H9 (cell line): ENCODE results near the gene NFASC. TPM values are rescaled to one million over a fixed set of nuclear protein-coding genes. Genes with fewer than 3 reads are reported as not detected.

Experiments
- DNase-seq: peaks from one replicate; pipeline ENCODE4 v3.0.0-alpha.2; 2017
- H2AFZ ChIP-seq: one replicate; pipeline ENCODE4 v1.6.1; 2013; ENCODE audit warnings: mild to moderate bottlenecking, low read length, control low read depth, moderate library complexity
- H2AK5ac ChIP-seq: 2 replicates; pipeline ENCODE4 v1.6.1; 2013; ENCODE audit warnings: low read length, control low read depth, mixed read lengths; ENCODE audit not compliant: insufficient read length
- H2BK120ac ChIP-seq: one replicate; pipeline ENCODE4 v1.6.1; 2013; ENCODE audit warnings: low read depth, mild to moderate bottlenecking, low read length, control low read depth, inconsistent platforms; ENCODE audit not compliant: poor library complexity, severe bottlenecking
- H2BK12ac ChIP-seq: 2 replicates; pipeline ENCODE4 v1.6.1; 2013; ENCODE audit warnings: low read length, control low read depth, mixed read lengths, low read depth; ENCODE audit not compliant: insufficient read length
- H2BK15ac ChIP-seq: 2 replicates; pipeline ENCODE4 v1.6.1; 2013; ENCODE audit warnings: low read depth, low read length, control low read depth
- H2BK20ac ChIP-seq: one replicate; pipeline ENCODE4 v1.6.1; 2013; ENCODE audit warnings: low read depth, mild to moderate bottlenecking, low read length, control low read depth, inconsistent platforms; ENCODE audit not compliant: poor library complexity, severe bottlenecking
- H2BK5ac ChIP-seq: 2 replicates; pipeline ENCODE4 v1.6.1; 2013; ENCODE audit warnings: low read length, control low read depth, mixed read lengths; ENCODE audit not compliant: insufficient read length
- H3K14ac ChIP-seq: 2 replicates; pipeline ENCODE4 v1.6.1; 2013; ENCODE audit warnings: low read length, control low read depth; ENCODE audit not compliant: insufficient read depth
- H3K18ac ChIP-seq: 2 replicates; pipeline ENCODE4 v1.6.1; 2013; ENCODE audit warnings: low read depth, mild to moderate bottlenecking, mixed read lengths, low read length, control low read depth; ENCODE audit not compliant: insufficient read length
- H3K23ac ChIP-seq: 2 replicates; pipeline ENCODE4 v1.6.1; 2013; ENCODE audit warnings: low read length, control low read depth, mixed read lengths, low read depth; ENCODE audit not compliant: insufficient read length
- H3K23me2 ChIP-seq: 2 replicates; pipeline ENCODE4 v1.6.1; 2013; ENCODE audit warnings: low read depth, mild to moderate bottlenecking, mixed read lengths, low read length, control low read depth; ENCODE audit not compliant: insufficient read length, poor library complexity, severe bottlenecking
- H3K27ac ChIP-seq: 2 replicates; pipeline ENCODE4 v1.5.1; 2013; ENCODE audit warnings: low read length, control low read depth, mixed read lengths, low read depth; ENCODE audit not compliant: insufficient read length
- H3K27me3 ChIP-seq: 2 replicates; pipeline ENCODE4 v1.6.1; 2013; ENCODE audit warnings: low read length, control low read depth, inconsistent platforms; ENCODE audit not compliant: insufficient read depth
- H3K4ac ChIP-seq: 2 replicates; pipeline ENCODE4 v1.6.1; 2013; ENCODE audit warnings: low read depth, mild to moderate bottlenecking, control low read depth, inconsistent platforms, low read length, moderate library complexity
- H3K4me1 ChIP-seq: 2 replicates; pipeline ENCODE4 v1.6.1; 2013; ENCODE audit warnings: low read length, control low read depth, inconsistent platforms; ENCODE audit not compliant: insufficient read depth
- H3K4me2 ChIP-seq: 2 replicates; pipeline ENCODE4 v1.6.1; 2013; ENCODE audit warnings: low read length, control low read depth, mixed read lengths; ENCODE audit not compliant: insufficient read length, insufficient read depth
- H3K56ac ChIP-seq: 2 replicates; pipeline ENCODE4 v1.6.1; 2013; ENCODE audit warnings: low read depth, mild to moderate bottlenecking, mixed read lengths, low read length, control low read depth; ENCODE audit not compliant: insufficient read length
- H3K79me1 ChIP-seq: 2 replicates; pipeline ENCODE4 v1.6.1; 2013; ENCODE audit warnings: low read depth, mild to moderate bottlenecking, moderate library complexity, low read length, control low read depth, inconsistent platforms; ENCODE audit not compliant: insufficient read depth, poor library complexity, severe bottlenecking
- H3K79me2 ChIP-seq: 2 replicates; pipeline ENCODE4 v1.6.1; 2013; ENCODE audit warnings: low read length, control low read depth, inconsistent platforms; ENCODE audit not compliant: insufficient read depth
- H3K9ac ChIP-seq: 2 replicates; pipeline ENCODE4 v1.6.1; 2013; ENCODE audit warnings: low read length, control low read depth, mixed read lengths; ENCODE audit not compliant: insufficient read length; ENCODE audit errors: extremely low read depth
- H3K9me3 ChIP-seq: one replicate; pipeline ENCODE4 v1.6.1; 2013; ENCODE audit warnings: low read depth, low read length, inconsistent platforms; ENCODE audit not compliant: control insufficient read depth
- H3T11ph ChIP-seq: one replicate; pipeline ENCODE4 v1.6.1; 2013; ENCODE audit warnings: mild to moderate bottlenecking, low read length, control low read depth, inconsistent platforms
- H4K20me1 ChIP-seq: one replicate; pipeline ENCODE4 v1.6.1; 2013; ENCODE audit not compliant: control insufficient read depth, insufficient read length, insufficient read depth
- H4K5ac ChIP-seq: 2 replicates; pipeline ENCODE4 v1.6.1; 2013; ENCODE audit warnings: low read depth, mild to moderate bottlenecking, mixed read lengths, low read length, control low read depth; ENCODE audit not compliant: insufficient read length
- H4K8ac ChIP-seq: replicated peaks from 2 replicates; pipeline ENCODE4 v1.6.1; 2013; ENCODE audit warnings: low read length, control low read depth, mixed read lengths, low read depth; ENCODE audit not compliant: insufficient read length
- H4K91ac ChIP-seq: 2 replicates; pipeline ENCODE4 v1.6.1; 2013; ENCODE audit warnings: low read depth, mild to moderate bottlenecking, moderate library complexity, mixed read lengths, low read length, control low read depth; ENCODE audit not compliant: insufficient read length
- H3K27ac Mint-ChIP-seq, 3 experiments: 2 replicates in 2 of 3; 3 replicates in 1 of 3; pipeline ENCODE4 v1.8.0; 2020 to 2021; ENCODE audit warnings: mixed read lengths in 3 of 3, mild to moderate bottlenecking in 1 of 3, moderate library complexity in 1 of 3
- H3K27me3 Mint-ChIP-seq: 2 replicates; pipeline ENCODE4 v1.8.0; 2021; ENCODE audit warnings: low read depth, mild to moderate bottlenecking, moderate library complexity, mixed read lengths
- H3K36me3 Mint-ChIP-seq, 3 experiments: 2 replicates in 2 of 3; 3 replicates in 1 of 3; pipeline ENCODE4 v1.8.0; 2020 to 2021; ENCODE audit warnings: low read depth in 3 of 3, mixed read lengths in 3 of 3; ENCODE audit not compliant: insufficient read depth in 1 of 3
- H3K4me1 Mint-ChIP-seq, 2 experiments: 2 replicates each; pipeline ENCODE4 v1.8.0; 2020; ENCODE audit warnings: mixed read lengths in 2 of 2
- H3K4me3 Mint-ChIP-seq, 2 experiments: 2 replicates in 1 of 2; 3 replicates in 1 of 2; pipeline ENCODE4 v1.8.0; 2020 to 2021; ENCODE audit warnings: mild to moderate bottlenecking in 2 of 2, mixed read lengths in 2 of 2, moderate library complexity in 1 of 2
- H3K9me3 Mint-ChIP-seq, 2 experiments: 2 replicates in 1 of 2; 3 replicates in 1 of 2; pipeline ENCODE4 v1.8.0; 2020; ENCODE audit warnings: mild to moderate bottlenecking in 2 of 2, mixed read lengths in 2 of 2, moderate library complexity in 1 of 2
- CTCF ChIP-seq: fragments of 200-600 bp; sonication (generic); conservative IDR thresholded peaks from 3 replicates; pipeline ENCODE4 v1.8.0; 2021; ENCODE audit warnings: antibody characterized with exemption, mild to moderate bottlenecking
- WGBS: extraction: QIAGEN DNeasy Blood & Tissue Kit; methylation state at CpG from one replicate; pipeline ENCODE4 v1.1.7; 2013; ENCODE audit warnings: missing lambda C conversion rate, low lambda C conversion rate, mixed read lengths; ENCODE audit not compliant: insufficient read length; ENCODE audit errors: extremely low coverage; 5-methylcytosine and 5-hydroxymethylcytosine counted together
- total RNA-seq: library from RNA; stranded (reverse); gene quantifications from 2 replicates; pipeline ENCODE4 v1.2.1, GENCODE V29; 2021

NFASC gene
- total RNA-seq, 1 experiment from 2014 or later = 5.0 TPM

- no peaks in the 10 kb centered on the region for H3K79me1 ChIP-seq
- DNase-seq = no peak
- H3K9ac ChIP-seq = no peak overlapping the region
- no peak overlapping the region for H3K4ac ChIP-seq
- H3K27me3 ChIP-seq = no peaks in the 10 kb centered on the region
- H3K4me3 Mint-ChIP-seq = no peak overlapping the region
- H2BK20ac ChIP-seq = no peak overlapping the region
- peaks cover 29% of the 10 kb centered on the region for H3K27me3 Mint-ChIP-seq
- no peak overlapping the region; the same call in 1 of the 2 replicates for H3K14ac ChIP-seq
- H3K4me2 ChIP-seq = no peak overlapping the region
- H4K8ac ChIP-seq = no peak overlapping the region
- H3K36me3 Mint-ChIP-seq = no peaks in the 10 kb centered on the region
- no peaks in the 10 kb centered on the region for H3K23me2 ChIP-seq
- no peak overlapping the region for H3K27ac Mint-ChIP-seq
- H3K4me1 Mint-ChIP-seq = peaks cover 22 to 55% of the 10 kb centered on the region in 2 experiments
- no peak overlapping the region for H3T11ph ChIP-seq
- H4K20me1 ChIP-seq = no peaks in the 10 kb centered on the region
- no peak overlapping the region for H2BK5ac ChIP-seq
- no CpG with 5 or more reads among the region's 6 CpGs for WGBS
- no peak overlapping the region for H3K27ac ChIP-seq
- no peaks in the 10 kb centered on the region for H3K9me3 ChIP-seq
- no peaks in the 10 kb centered on the region for H3K79me2 ChIP-seq
- H3K56ac ChIP-seq = no peak overlapping the region
- H3K18ac ChIP-seq = no peak overlapping the region
- no peak overlapping the region for H3K23ac ChIP-seq
- H2BK120ac ChIP-seq = no peak overlapping the region
- no peak overlapping the region for H2BK12ac ChIP-seq
- no peak overlapping the region for H4K5ac ChIP-seq
- no peaks in the 10 kb centered on the region; a peak in 2 of 5 replicates for H3K9me3 Mint-ChIP-seq
- H2BK15ac ChIP-seq = no peak overlapping the region
- no peak overlapping the region for H2AFZ ChIP-seq
- no peak for TF ChIP-seq CTCF
- no peak overlapping the region for H2AK5ac ChIP-seq
- H4K91ac ChIP-seq = no peak overlapping the region
- H3K4me1 ChIP-seq = no peaks in the 10 kb centered on the region; the same call in 1 of the 2 replicates
Measured at GRCh38 chr1:205026181-205026580, 155.5 kb downstream of the NFASC start.
